Common myeloid progenitor, CD34-positive (primary cell): ENCODE measurements around the gene ARPC5.

Experiments used
- CTCF ChIA-PET: fragments of 350-600 bp; sonication (Branson Sonifier 250); formaldehyde crosslinking; loops from one replicate; lab custom pipeline; 2021; ENCODE audit warnings: antibody characterized with exemption; lab: Charles Lee
- POLR2A ChIA-PET: fragments of 350-600 bp; sonication (Branson Sonifier 250); formaldehyde crosslinking; loops from one replicate; lab custom pipeline; 2021; ENCODE audit warnings: antibody characterized with exemption; lab: Charles Lee
- DNase-seq, 3 donors: peaks; one replicate each; pipeline versions ENCODE4 v3.0.0 to v3.0.0-alpha.2; 2013
- H3K27ac ChIP-seq, 2 experiments: 1 replicate in 1 of 2; 2 replicates in 1 of 2; pipeline ENCODE4 v1.7.0; 2013; ENCODE audit warnings: inconsistent platforms in 2 of 2, low read length in 2 of 2, mild to moderate bottlenecking in 2 of 2, low read depth in 1 of 2, moderate library complexity in 1 of 2; ENCODE audit not compliant: severe bottlenecking in 2 of 2, insufficient read depth in 1 of 2, poor library complexity in 1 of 2
- H3K27me3 ChIP-seq, 5 experiments: replicated peaks in 2 of 5; 1 replicate in 3 of 5; 2 replicates in 2 of 5; pipeline versions ENCODE4 v1.6.1 to v1.7.0; 2013; ENCODE audit warnings: low read length in 4 of 5, mild to moderate bottlenecking in 2 of 5, moderate library complexity in 2 of 5, inconsistent platforms in 1 of 5; ENCODE audit not compliant: insufficient read depth in 5 of 5, control insufficient read depth in 4 of 5
- H3K36me3 ChIP-seq, 4 experiments: 1 replicate in 2 of 4; 2 replicates in 2 of 4; pipeline versions ENCODE4 v1.6.1 to v1.7.0; 2013; ENCODE audit warnings: low read length in 3 of 4, control low read depth in 1 of 4, mild to moderate bottlenecking in 1 of 4; ENCODE audit not compliant: control insufficient read depth in 4 of 4, insufficient read depth in 4 of 4
- H3K4me1 ChIP-seq, 4 experiments: 1 replicate in 3 of 4; 2 replicates in 1 of 4; pipeline versions ENCODE4 v1.6.1 to v1.7.1; 2013; ENCODE audit warnings: low read length in 3 of 4, mild to moderate bottlenecking in 3 of 4, control low read depth in 1 of 4, inconsistent platforms in 1 of 4, moderate library complexity in 1 of 4; ENCODE audit not compliant: control insufficient read depth in 4 of 4, insufficient read depth in 4 of 4; ENCODE audit errors: control extremely low read depth in 1 of 4
- H3K4me3 ChIP-seq, 7 experiments: 1 replicate in 4 of 7; 2 replicates in 3 of 7; pipeline versions ENCODE4 v1.5.1 to v1.7.0; 2013; ENCODE audit warnings: mild to moderate bottlenecking in 7 of 7, low read length in 6 of 7, moderate library complexity in 6 of 7, inconsistent platforms in 2 of 7, low read depth in 2 of 7, control low read depth in 1 of 7; ENCODE audit not compliant: insufficient read depth in 4 of 7, control insufficient read depth in 1 of 7; ENCODE audit errors: extremely low read depth in 1 of 7
- H3K9me3 ChIP-seq, 5 experiments: 1 replicate in 4 of 5; 2 replicates in 1 of 5; pipeline versions ENCODE4 v1.6.1 to v1.7.1; 2013; ENCODE audit warnings: low read length in 4 of 5, mild to moderate bottlenecking in 2 of 5, inconsistent platforms in 1 of 5, low read depth in 1 of 5, moderate library complexity in 1 of 5; ENCODE audit not compliant: control insufficient read depth in 4 of 5, insufficient read depth in 2 of 5; ENCODE audit errors: control extremely low read depth in 1 of 5
- WGBS: methylation state at CpG from one replicate; pipeline ENCODE4 v1.1.5; 2013; ENCODE audit not compliant: insufficient coverage; 5-methylcytosine and 5-hydroxymethylcytosine counted together

Gene ARPC5

GRCh38 chr1:183600136-183600535 lies 35.4 kb downstream of the ARPC5 start:
- ChIA-PET CTCF (interaction anchor here (0.8 to 2.1 kb wide), 3 partner anchors 8 to 22 kb away, joined by 3 to 5 read pairs (median 4); no protein-coding TSS in a partner anchor), POLR2A (no interaction called here)
- 100% methylated on average over 3 of the region's 3 CpGs for WGBS
- H3K36me3 ChIP-seq = no peaks in the 10 kb centered on the region
- peaks cover 0 to 20% (median 5%) of the 10 kb centered on the region in 4 experiments for H3K4me1 ChIP-seq
- H3K9me3 ChIP-seq = no peaks in the 10 kb centered on the region
- H3K4me3 ChIP-seq = no peak overlapping the region
- peak in 1 of 3 donors; percentile 33 for DNase-seq
- no peaks in the 10 kb centered on the region for H3K27me3 ChIP-seq
- no peak overlapping the region for H3K27ac ChIP-seq

GRCh38 chr1:183598386-183598785 lies 37.2 kb downstream of the ARPC5 start:
- no peak overlapping the region for H3K27ac ChIP-seq
- ChIA-PET CTCF (interaction anchor here (0.7 to 2.1 kb wide), 3 partner anchors 9 to 238 kb away, joined by 4 to 5 read pairs (median 4); no protein-coding TSS in a partner anchor), POLR2A (interaction anchor here (0.5 kb wide), 1 partner anchor 25 kb away, joined by 3 read pairs; no protein-coding TSS in a partner anchor)
- peaks cover 0 to 10% (median 5%) of the 10 kb centered on the region in 4 experiments for H3K4me1 ChIP-seq
- WGBS = 93% methylated on average over 2 of the region's 2 CpGs
- no peaks in the 10 kb centered on the region for H3K9me3 ChIP-seq
- no peaks in the 10 kb centered on the region for H3K36me3 ChIP-seq
- no peak overlapping the region for H3K4me3 ChIP-seq
- DNase-seq = no peak
- H3K27me3 ChIP-seq = no peaks in the 10 kb centered on the region

- Histone ChIP-seq H3K27ac (no peak overlapping the region), H3K27me3 (no peaks in the 10 kb centered on the region), H3K36me3 (no peaks in the 10 kb centered on the region), H3K4me1 (peaks cover 0 to 15% (median 4%) of the 10 kb centered on the region in 4 experiments), H3K9me3 (no peaks in the 10 kb centered on the region), H3K4me3 (no peak overlapping the region)
- 67% methylated on average over 3 of the region's 5 CpGs for WGBS
- DNase-seq = no peak
- POLR2A ChIA-PET = no interaction called here
- CTCF ChIA-PET = interaction anchor here (1.5 to 2.1 kb wide), 2 partner anchors 9 to 20 kb away, joined by 4 to 5 read pairs; no protein-coding TSS in a partner anchor
Observed at GRCh38 chr1:183597656-183598347, 37.8 kb downstream of the ARPC5 start.

- DNase-seq = no peak
- Histone ChIP-seq H3K36me3 (no peaks in the 10 kb centered on the region), H3K27ac (no peak overlapping the region), H3K9me3 (no peaks in the 10 kb centered on the region), H3K4me3 (no peak overlapping the region), H3K4me1 (peaks cover 0 to 25% (median 0%) of the 10 kb centered on the region in 4 experiments), H3K27me3 (no peaks in the 10 kb centered on the region)
- WGBS = 94% methylated on average over 5 of the region's 5 CpGs
- CTCF ChIA-PET = no interaction called here
- POLR2A ChIA-PET = no interaction called here
Observed at GRCh38 chr1:183596500-183596899, 39.1 kb downstream of the ARPC5 start.

- 86% methylated on average over 1 of the region's 2 CpGs for WGBS
- H3K27me3 ChIP-seq = no peaks in the 10 kb centered on the region
- no peak overlapping the region for H3K4me3 ChIP-seq
- DNase-seq = no peak
- H3K27ac ChIP-seq = no peak overlapping the region
- no peaks in the 10 kb centered on the region for H3K9me3 ChIP-seq
- H3K36me3 ChIP-seq = no peaks in the 10 kb centered on the region
- POLR2A ChIA-PET = no interaction called here
- H3K4me1 ChIP-seq = peaks cover 0 to 33% (median 4%) of the 10 kb centered on the region in 4 experiments
- CTCF ChIA-PET = no interaction called here
Observed at GRCh38 chr1:183595537-183595936, 40.0 kb downstream of the ARPC5 start.

- H3K9me3 ChIP-seq = no peaks in the 10 kb centered on the region
- POLR2A ChIA-PET = no interaction called here
- WGBS = 91% methylated on average over 3 of the region's 3 CpGs
- H3K36me3 ChIP-seq = no peaks in the 10 kb centered on the region
- H3K4me3 ChIP-seq = no peak overlapping the region
- DNase-seq = no peak
- H3K27ac ChIP-seq = no peak overlapping the region
- H3K4me1 ChIP-seq = peaks cover 3 to 51% (median 12%) of the 10 kb centered on the region in 4 experiments
- no peaks in the 10 kb centered on the region for H3K27me3 ChIP-seq
- CTCF ChIA-PET = no interaction called here
Observed at GRCh38 chr1:183593356-183593755, 42.2 kb downstream of the ARPC5 start.

GRCh38 chr1:183592733-183593132 lies 42.9 kb downstream of the ARPC5 start:
- Histone ChIP-seq H3K27me3 (no peaks in the 10 kb centered on the region), H3K4me3 (no peak overlapping the region), H3K36me3 (no peaks in the 10 kb centered on the region), H3K27ac (no peak overlapping the region), H3K9me3 (no peaks in the 10 kb centered on the region), H3K4me1 (peaks cover 3 to 55% (median 12%) of the 10 kb centered on the region in 4 experiments)
- POLR2A ChIA-PET = no interaction called here
- 89% methylated on average over 7 of the region's 7 CpGs for WGBS
- CTCF ChIA-PET = interaction anchor here (1.0 kb wide), 1 partner anchor 7 kb away, joined by 4 read pairs; no protein-coding TSS in a partner anchor
- DNase-seq = no peak
